GM03348 (cell line): ENCODE results near the gene ACTG1.

Experiments used
- DNase-seq: peaks from one replicate; pipeline ENCODE4 v3.0.0; 2012; ENCODE audit warnings: low spot score

ACTG1 gene

DNA sequence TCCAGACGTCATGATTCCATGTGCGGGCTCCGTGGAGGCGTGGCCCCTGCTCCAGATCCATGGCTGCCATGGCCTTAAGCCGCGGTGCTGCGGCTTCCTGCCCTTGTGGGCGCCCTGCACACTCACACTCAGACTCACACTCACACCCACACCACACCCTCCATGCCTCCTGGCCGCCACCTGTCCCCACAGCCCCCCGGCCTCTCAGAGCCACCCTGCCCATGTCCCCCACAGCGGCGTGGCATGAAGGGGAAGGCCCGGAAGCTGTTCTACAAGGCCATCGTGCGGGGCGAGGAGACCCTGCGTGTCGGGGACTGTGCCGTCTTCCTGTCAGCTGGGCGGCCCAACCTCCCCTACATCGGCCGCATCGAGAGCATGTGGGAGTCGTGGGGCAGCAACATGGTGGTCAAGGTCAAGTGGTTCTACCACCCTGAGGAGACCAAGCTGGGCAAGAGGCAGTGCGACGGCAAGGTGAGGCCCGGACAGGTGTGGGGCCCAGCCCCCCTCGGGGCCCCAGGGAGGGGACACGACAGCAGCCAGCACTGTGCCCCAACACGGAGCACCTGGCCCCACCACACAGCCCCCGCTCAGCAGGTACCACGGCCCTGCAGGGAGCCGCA lies 50.0 kb downstream of the ACTG1 start:
- DNase-seq: no peak

DNA sequence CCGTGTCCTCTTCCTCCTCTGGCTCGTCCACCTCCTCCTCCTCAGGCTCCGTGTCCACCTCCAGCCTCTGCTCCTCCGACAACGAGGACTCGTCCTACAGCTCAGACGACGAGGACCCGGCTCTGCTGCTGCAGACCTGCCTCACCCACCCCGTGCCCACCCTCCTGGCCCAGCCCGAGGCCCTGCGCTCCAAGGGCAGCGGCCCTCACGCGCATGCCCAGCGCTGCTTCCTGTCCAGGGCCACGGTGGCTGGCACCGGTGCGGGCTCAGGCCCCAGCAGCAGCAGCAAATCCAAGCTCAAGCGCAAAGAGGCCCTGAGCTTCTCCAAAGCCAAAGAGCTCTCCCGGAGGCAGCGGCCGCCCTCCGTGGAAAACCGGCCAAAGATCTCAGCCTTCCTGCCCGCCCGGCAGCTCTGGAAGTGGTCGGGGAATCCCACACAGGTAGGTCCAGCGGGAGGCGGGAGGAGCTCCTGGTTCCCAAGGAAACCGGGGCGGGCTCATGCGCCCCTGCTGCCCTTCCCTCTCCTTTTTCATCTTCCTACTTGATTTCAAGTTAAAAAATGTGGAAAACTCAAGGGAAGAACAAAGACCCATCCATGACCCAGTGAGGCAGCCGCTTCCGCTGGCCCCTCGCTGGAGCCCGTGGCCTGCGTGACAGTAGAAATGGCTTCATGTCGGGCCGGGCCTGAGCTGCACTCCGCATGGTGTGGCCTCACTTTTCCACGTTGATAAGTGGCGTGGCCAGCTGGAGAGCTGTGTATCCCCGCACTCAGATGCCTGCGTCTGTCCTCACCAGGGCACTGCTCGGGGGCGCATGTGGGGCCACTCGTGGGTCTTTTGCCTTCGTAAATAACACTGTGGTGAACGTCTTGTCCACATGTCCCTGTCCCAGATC lies 50.7 kb downstream of the ACTG1 start:
- no peak for DNase-seq

DNA sequence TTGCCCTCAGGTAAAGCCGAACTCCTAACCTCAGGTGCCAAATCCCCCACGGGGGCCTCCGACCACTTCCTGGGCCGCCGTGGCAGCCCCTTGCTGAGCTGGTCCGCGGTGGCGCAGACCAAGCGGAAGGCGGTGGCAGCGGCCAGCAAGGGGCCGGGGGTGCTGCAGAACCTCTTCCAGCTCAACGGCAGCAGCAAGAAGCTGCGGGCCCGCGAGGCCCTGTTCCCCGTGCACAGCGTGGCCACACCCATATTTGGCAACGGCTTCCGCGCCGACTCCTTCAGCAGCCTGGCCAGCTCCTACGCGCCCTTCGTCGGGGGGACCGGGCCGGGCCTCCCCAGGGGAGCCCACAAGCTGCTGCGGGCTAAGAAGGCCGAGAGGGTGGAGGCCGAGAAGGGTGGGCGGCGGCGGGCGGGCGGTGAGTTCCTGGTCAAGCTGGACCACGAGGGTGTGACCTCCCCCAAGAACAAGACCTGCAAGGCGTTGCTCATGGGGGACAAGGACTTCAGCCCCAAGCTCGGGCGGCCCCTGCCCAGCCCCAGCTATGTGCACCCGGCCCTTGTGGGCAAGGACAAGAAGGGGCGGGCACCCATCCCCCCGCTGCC lies 51.6 kb downstream of the ACTG1 start:
- no peak for DNase-seq
